SJCRH30 (cell line): Measurements from ENCODE around the gene TBC1D26. TPM values are rescaled to one million over a fixed set of nuclear protein-coding genes. Genes with fewer than 3 reads are reported as not detected.
"Not testable (repeated sequence)": the region's sequence is repeated elsewhere in the genome, so short reads cannot be mapped to it uniquely, and the experiment has no call there.

Experiments used
- DNase-seq, 2 experiments: peaks; one replicate each; pipeline ENCODE4 v3.0.0-alpha.2; 2015 to 2020
- H3K27ac ChIP-seq: fragments of 250-450 bp; sonication (Bioruptor Pico); 2 replicates; pipeline ENCODE4 v1.5.1; 2020; ENCODE audit warnings: mild to moderate bottlenecking, moderate library complexity
- H3K27me3 ChIP-seq: fragments of 250-450 bp; sonication (Bioruptor Pico); 2 replicates; pipeline ENCODE4 v1.5.1; 2020; ENCODE audit warnings: mild to moderate bottlenecking, moderate library complexity
- H3K36me3 ChIP-seq: fragments of 250-450 bp; sonication (Bioruptor Pico); 2 replicates; pipeline ENCODE4 v1.5.1; 2020; ENCODE audit warnings: mild to moderate bottlenecking, moderate library complexity
- H3K4me1 ChIP-seq: fragments of 250-450 bp; sonication (Bioruptor Pico); 2 replicates; pipeline ENCODE4 v1.5.1; 2020; ENCODE audit warnings: mild to moderate bottlenecking, moderate library complexity
- H3K4me3 ChIP-seq: fragments of 250-450 bp; sonication (Bioruptor Pico); 2 replicates; pipeline ENCODE4 v1.5.1; 2020; ENCODE audit warnings: mild to moderate bottlenecking, moderate library complexity
- H3K9me3 ChIP-seq: fragments of 250-450 bp; sonication (Bioruptor Pico); replicated peaks from 2 replicates; pipeline ENCODE4 v1.5.1; 2020; ENCODE audit warnings: mild to moderate bottlenecking, moderate library complexity
- total RNA-seq: library from RNA; depleted of rRNA; stranded (reverse); fragments of >200 nt; shearing (Covaris generic); gene quantifications from 2 replicates; pipeline ENCODE4 v1.2.3, GENCODE V29; 2014

The TBC1D26 gene
- total RNA-seq, 1 experiment from 2014 or later, result 0.12 TPM

DNA sequence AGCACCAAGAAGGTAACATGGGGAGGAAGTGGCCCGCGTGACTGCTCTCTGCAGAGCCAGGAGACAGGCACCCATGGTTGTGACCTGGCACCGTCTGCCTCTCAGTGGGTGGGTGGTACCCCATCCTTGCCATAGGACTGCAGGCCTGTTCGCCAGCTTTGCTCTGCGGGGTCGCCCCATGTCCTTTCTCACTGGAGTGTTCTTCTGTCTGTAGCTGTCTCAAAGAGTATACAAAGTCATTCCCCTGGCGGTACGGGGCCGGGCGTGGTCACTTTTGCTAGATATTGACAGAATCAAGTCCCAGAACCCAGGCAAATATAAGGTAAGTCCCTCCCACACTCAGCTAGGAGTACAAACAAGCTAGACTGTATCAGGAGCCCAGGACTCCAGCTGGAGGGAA is 6.0 kb downstream of the TBC1D26 start:
- Histone ChIP-seq H3K27me3 (peaks cover 4% of the 10 kb centered on the region; the same call in 1 of the 2 replicates), H3K9me3 (no peaks in the 10 kb centered on the region; the same call in 1 of the 2 replicates), H3K4me3 (no peak overlapping the region), H3K27ac (no peak overlapping the region), H3K4me1 (no peaks in the 10 kb centered on the region), H3K36me3 (no peaks in the 10 kb centered on the region)
- DNase-seq, result no peak

DNA sequence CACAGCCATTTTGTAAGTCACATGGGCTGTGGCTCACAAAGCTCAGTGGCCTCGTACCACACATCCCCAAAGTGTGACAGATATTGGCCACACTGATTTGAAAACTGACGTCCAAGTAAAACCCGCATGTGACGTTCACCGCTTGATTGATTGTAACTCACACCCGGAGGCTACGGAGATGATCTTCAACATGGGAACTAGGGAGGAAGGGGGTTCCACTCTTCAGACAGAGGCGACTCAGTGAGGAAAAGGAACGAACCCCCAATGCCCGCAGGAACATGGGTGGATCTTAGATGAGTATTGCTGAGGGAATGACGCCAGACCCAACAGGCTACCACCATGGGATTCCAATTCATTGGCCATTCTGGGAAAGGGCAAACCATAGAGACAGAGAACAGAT is 7.2 kb downstream of the TBC1D26 start:
- not testable (repeated sequence) for H3K36me3 ChIP-seq, H3K27me3 ChIP-seq, H3K4me3 ChIP-seq, H3K27ac ChIP-seq, H3K4me1 ChIP-seq, H3K9me3 ChIP-seq, DNase-seq

GRCh38 chr17:15740041-15740440 is 8.0 kb downstream of the TBC1D26 start:
- DNase-seq, H3K9me3 ChIP-seq, H3K4me3 ChIP-seq, H3K36me3 ChIP-seq, H3K27ac ChIP-seq, H3K4me1 ChIP-seq, H3K27me3 ChIP-seq: not testable (repeated sequence)

- peaks cover 4% of the 10 kb centered on the region; the same call in 1 of the 2 replicates for H3K27me3 ChIP-seq
- H3K27ac ChIP-seq, result no peak overlapping the region
- H3K4me3 ChIP-seq, result no peak overlapping the region
- no peak for DNase-seq
- H3K9me3 ChIP-seq, result no peaks in the 10 kb centered on the region; the same call in 1 of the 2 replicates
- H3K36me3 ChIP-seq, result no peaks in the 10 kb centered on the region
- H3K4me1 ChIP-seq, result no peaks in the 10 kb centered on the region
Observed at GRCh38 chr17:15740570-15741120, 8.6 kb downstream of the TBC1D26 start.

DNA sequence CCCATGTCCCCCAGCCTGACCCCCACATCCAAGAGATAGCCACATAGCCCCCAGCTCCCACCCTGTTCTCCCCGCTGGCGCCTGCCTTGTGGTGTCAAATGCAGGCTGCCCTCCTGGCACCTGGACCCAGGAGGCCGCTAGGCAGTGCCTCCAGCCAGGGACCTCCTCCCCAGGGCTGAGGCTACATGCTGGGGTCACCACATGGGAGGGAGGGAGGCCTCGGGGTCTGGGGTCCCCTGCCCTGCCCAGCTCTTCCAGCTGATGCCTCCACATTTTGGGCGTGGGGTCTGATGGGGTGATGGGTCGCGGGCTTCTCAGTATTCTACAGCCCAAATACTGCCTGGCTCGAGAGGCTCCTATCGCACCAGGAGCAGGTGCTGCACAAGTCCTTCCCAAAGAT is 9.5 kb downstream of the TBC1D26 start:
- no peak for DNase-seq
- Histone ChIP-seq H3K4me1 (no peaks in the 10 kb centered on the region), H3K9me3 (no peaks in the 10 kb centered on the region; the same call in 1 of the 2 replicates), H3K36me3 (no peaks in the 10 kb centered on the region), H3K27ac (no peak overlapping the region), H3K4me3 (no peak overlapping the region), H3K27me3 (peaks cover 4% of the 10 kb centered on the region; the same call in 1 of the 2 replicates)

- Histone ChIP-seq H3K27ac (no peak overlapping the region), H3K4me1 (no peaks in the 10 kb centered on the region), H3K4me3 (no peak overlapping the region), H3K27me3 (peaks cover 4% of the 10 kb centered on the region; the same call in 1 of the 2 replicates), H3K36me3 (no peaks in the 10 kb centered on the region), H3K9me3 (no peaks in the 10 kb centered on the region; the same call in 1 of the 2 replicates)
- no peak for DNase-seq
Observed at GRCh38 chr17:15742051-15742795, 10.1 kb downstream of the TBC1D26 start.

- H3K27ac ChIP-seq, result no peak overlapping the region
- no peaks in the 10 kb centered on the region for H3K36me3 ChIP-seq
- no peak overlapping the region for H3K4me3 ChIP-seq
- no peaks in the 10 kb centered on the region; the same call in 1 of the 2 replicates for H3K9me3 ChIP-seq
- H3K27me3 ChIP-seq, result peaks cover 4% of the 10 kb centered on the region; the same call in 1 of the 2 replicates
- no peaks in the 10 kb centered on the region for H3K4me1 ChIP-seq
- DNase-seq, result no peak
Observed at GRCh38 chr17:15742921-15743320, 10.8 kb downstream of the TBC1D26 start.

- H3K9me3 ChIP-seq, result no peaks in the 10 kb centered on the region
- no peak overlapping the region for H3K4me3 ChIP-seq
- H3K4me1 ChIP-seq, result no peaks in the 10 kb centered on the region
- no peak overlapping the region for H3K27ac ChIP-seq
- peaks cover 4% of the 10 kb centered on the region; the same call in 1 of the 2 replicates for H3K27me3 ChIP-seq
- DNase-seq, result no peak
- H3K36me3 ChIP-seq, result no peaks in the 10 kb centered on the region
Observed at GRCh38 chr17:15744074-15744676, 12.1 kb downstream of the TBC1D26 start.

- no peaks in the 10 kb centered on the region for H3K4me1 ChIP-seq
- H3K4me3 ChIP-seq, result no peak overlapping the region
- H3K9me3 ChIP-seq, result no peaks in the 10 kb centered on the region
- peaks cover 4% of the 10 kb centered on the region; the same call in 1 of the 2 replicates for H3K27me3 ChIP-seq
- no peak for DNase-seq
- H3K27ac ChIP-seq, result no peak overlapping the region
- no peaks in the 10 kb centered on the region for H3K36me3 ChIP-seq
Observed at GRCh38 chr17:15744885-15745284, 12.8 kb downstream of the TBC1D26 start.

DNA sequence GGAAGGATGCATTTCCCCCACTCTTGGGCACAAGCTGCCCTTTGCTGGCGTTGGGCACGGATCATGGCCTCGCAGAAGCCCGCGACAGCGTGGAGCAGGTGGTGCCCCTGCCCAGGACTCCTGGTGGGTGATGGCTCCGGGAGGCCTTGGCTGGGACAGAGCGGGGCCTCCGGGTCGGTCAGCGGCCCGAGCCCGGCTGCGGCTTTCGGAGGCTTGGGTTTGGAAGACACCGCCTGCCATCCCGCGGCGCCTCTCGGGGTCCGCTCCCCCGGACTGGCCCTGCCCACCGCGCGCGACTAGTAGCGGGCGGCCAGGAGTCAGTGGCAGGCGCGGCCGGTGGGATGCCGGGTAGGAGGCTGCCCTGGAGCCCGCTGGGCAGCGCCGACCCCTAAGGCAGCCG is 17.3 kb downstream of the TBC1D26 start:
- H3K36me3 ChIP-seq, H3K27me3 ChIP-seq, H3K4me3 ChIP-seq, DNase-seq, H3K9me3 ChIP-seq, H3K4me1 ChIP-seq, H3K27ac ChIP-seq: not testable (repeated sequence)

- not testable (repeated sequence) for H3K4me1 ChIP-seq, H3K36me3 ChIP-seq, H3K27ac ChIP-seq, H3K27me3 ChIP-seq, H3K4me3 ChIP-seq, H3K9me3 ChIP-seq, DNase-seq
Observed at GRCh38 chr17:15768865-15769533, 36.9 kb downstream of the TBC1D26 start.

GRCh38 chr17:15770679-15771078 is 38.6 kb downstream of the TBC1D26 start:
- not testable (repeated sequence) for H3K36me3 ChIP-seq, H3K4me1 ChIP-seq

GRCh38 chr17:15776871-15777270 is 44.8 kb downstream of the TBC1D26 start:
- Histone ChIP-seq H3K36me3 (no peaks in the 10 kb centered on the region), H3K27ac (no peak overlapping the region), H3K4me1 (no peaks in the 10 kb centered on the region), H3K4me3 (no peak overlapping the region), H3K27me3 (no peaks in the 10 kb centered on the region), H3K9me3 (peaks cover 17% of the 10 kb centered on the region; the same call in 1 of the 2 replicates)
- no peak for DNase-seq

More at GRCh38 chr17:15770679-15771078, 38.6 kb downstream of the TBC1D26 start:
- H3K27ac ChIP-seq, DNase-seq, H3K9me3 ChIP-seq, H3K27me3 ChIP-seq, H3K4me3 ChIP-seq: not testable (repeated sequence)

DNA sequence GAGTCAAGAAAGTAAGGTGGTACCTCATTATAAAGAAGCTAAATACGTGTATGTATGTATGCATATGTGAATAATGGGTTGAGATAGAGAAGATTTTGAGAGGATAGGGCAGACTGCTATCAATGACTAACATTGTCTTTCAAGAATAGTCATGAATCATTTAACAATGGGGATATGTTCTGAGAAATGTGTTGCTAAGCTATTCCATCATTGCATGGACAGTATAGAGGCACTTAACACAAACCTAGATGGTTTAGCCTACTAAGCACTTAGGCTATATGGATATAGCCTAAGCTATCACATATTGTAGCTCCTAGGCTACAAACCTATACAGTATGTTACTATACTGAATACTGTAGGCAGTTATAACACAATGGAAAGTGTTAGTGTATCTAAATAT is 45.2 kb downstream of the TBC1D26 start:
- Histone ChIP-seq H3K27ac (no peak overlapping the region), H3K27me3 (no peaks in the 10 kb centered on the region), H3K36me3 (no peaks in the 10 kb centered on the region), H3K4me3 (no peak overlapping the region), H3K9me3 (peaks cover 17% of the 10 kb centered on the region; the same call in 1 of the 2 replicates), H3K4me1 (no peaks in the 10 kb centered on the region)
- DNase-seq, result no peak

- H3K36me3 ChIP-seq, result no peaks in the 10 kb centered on the region
- no peak overlapping the region for H3K27ac ChIP-seq
- H3K4me1 ChIP-seq, result no peaks in the 10 kb centered on the region
- peaks cover 17% of the 10 kb centered on the region; the same call in 1 of the 2 replicates for H3K9me3 ChIP-seq
- DNase-seq, result no peak
- H3K4me3 ChIP-seq, result no peak overlapping the region
- H3K27me3 ChIP-seq, result no peaks in the 10 kb centered on the region
Observed at GRCh38 chr17:15777717-15778116, 45.6 kb downstream of the TBC1D26 start.
